Esophagus muscularis mucosa (tissue), 4 donors: ENCODE results near the gene P2RX2.

Source experiments
- CTCF ChIP-seq, 3 experiments: fragments of 200-600 bp in 2 of 3; fragments of 450-650 bp in 1 of 3; sonication (generic) in 2 of 3; IDR thresholded peaks; one replicate each; pipeline ENCODE4 v1.5.1; 2017 to 2019; ENCODE audit warnings: antibody characterized with exemption in 3 of 3, mild to moderate bottlenecking in 2 of 3, moderate library complexity in 1 of 3
- EP300 ChIP-seq: sonication (generic); formaldehyde crosslinking; IDR thresholded peaks from one replicate; pipeline ENCODE4 v1.6.1; 2017; ENCODE audit warnings: antibody characterized with exemption
- POLR2A ChIP-seq: fragments of 450-650 bp; IDR thresholded peaks from one replicate; pipeline ENCODE4 v1.6.1; 2017; ENCODE audit warnings: antibody characterized with exemption, moderate library complexity, mild to moderate bottlenecking, low read depth
- POLR2AphosphoS5 ChIP-seq, 2 donors: sonication (generic); formaldehyde crosslinking; IDR thresholded peaks; one replicate each; pipeline ENCODE4 v1.6.1; 2017; ENCODE audit warnings: antibody characterized with exemption in 2 of 2

GRCh38 chr12:132617135-132617701 is 1.4 kb upstream of the P2RX2 start:
- no peak for TF ChIP-seq EP300
- TF ChIP-seq CTCF (IDR thresholded peaks at IDR 0.05), result no peak
- TF ChIP-seq POLR2AphosphoS5 (IDR thresholded peaks at IDR 0.05), result no peak
- no peak for TF ChIP-seq POLR2A
